Measurements from ENCODE around the gene CA4.
A peak's percentile ranks its signal among the peaks of the same experiment; 100 is the strongest.

The CA4 gene

DNA sequence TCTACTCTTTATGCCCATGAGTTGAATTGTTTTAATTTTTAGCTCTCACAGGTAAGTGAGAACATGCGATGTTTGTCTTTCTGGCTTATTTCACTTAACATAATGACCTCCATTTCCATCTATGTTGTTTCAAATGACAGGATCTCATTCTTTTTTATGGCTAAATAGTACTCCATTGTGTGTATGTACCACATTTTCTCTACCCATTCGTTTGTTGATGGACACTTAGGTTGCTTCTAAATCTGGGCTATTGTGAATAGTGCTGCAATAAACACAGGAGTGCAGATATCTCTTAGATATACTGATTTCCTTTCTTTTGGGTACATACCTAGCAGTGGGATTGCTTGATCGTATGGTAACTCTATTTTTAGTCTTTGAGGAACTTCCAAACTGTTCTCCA, 19.3 kb upstream of the CA4 start:
- no peak for DNase-seq (ENCODE audit: low spot score)

DNA sequence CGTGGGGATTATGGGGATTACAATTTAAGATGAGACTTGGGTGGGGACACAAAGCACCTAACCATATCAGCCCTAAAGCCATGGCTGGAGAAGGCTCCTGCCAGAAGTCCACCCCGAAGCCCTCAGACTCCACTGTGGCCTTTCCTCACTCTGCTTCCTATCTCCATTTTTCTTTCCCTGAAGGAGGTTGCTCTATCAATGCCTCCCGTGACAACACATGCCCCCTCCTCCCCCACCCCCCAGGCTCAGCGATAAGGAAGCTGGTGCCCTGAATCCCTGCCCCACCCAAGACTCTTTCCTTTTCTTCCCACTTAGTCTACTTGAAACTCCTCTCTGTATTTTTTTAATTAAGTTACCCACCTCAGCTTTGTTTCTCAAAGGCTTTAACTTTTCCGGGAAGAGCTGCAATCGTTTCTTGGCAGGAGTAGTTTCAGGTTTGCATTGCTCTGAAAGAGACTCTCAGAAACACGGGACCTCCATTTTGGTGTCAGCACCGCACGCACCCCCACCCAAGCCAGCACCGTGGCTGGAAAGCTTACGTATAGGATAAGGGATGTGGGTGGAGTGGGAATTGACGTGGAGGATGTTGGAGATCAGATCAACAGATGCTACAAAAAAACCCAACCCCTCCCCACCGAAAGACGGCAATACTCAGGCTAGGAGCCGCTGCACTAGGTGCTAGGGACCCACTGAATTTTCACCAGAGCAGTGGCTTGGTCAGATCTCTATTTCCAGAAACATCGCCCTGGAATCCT, 15.2 kb upstream of the CA4 start:
- peak; percentile 51 for DNase-seq (ENCODE audit: low spot score)

- DNase-seq (ENCODE audit: low spot score): peak; percentile 98
Observed at GRCh38 chr17:60135151-60135950, 14.4 kb upstream of the CA4 start.

- no peak for DNase-seq (ENCODE audit: low spot score)
Observed at GRCh38 chr17:60135951-60136666, 13.7 kb upstream of the CA4 start.

- DNase-seq (ENCODE audit: low spot score): no peak
Observed at GRCh38 chr17:60137731-60138130, 12.0 kb upstream of the CA4 start.

DNA sequence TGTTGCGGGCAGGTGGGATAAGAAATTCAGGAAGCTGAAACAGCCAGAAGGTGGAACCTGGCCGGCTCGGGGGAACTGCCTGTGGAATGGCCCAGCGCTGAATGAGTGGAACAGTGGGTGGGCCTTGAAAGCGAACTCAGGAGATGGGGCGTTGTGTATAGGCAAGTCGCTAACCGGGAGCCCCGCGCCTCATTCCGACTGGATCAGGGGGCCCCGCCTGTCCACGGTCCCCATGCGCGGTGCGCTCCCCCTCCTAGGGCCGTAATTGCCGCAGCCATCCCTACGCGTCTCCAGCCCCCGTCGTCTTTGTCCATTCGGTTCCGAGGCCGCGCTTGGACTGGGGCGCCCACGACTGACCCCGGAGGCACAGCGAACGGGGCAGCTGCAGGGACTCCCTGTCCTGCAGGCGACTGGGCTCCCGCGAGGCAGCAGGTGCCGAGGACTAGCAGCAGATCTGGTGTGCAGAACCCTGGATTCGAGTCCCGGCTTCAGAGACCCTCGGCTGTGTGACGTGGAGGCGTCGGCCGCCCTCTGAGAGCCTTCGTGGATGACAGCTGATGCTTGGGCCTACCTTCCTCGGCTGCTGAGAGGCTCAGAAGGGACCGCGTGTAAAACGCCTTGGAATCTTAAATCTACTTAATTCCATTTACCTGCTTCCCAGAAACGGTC, 10.9 kb upstream of the CA4 start:
- DNase-seq (ENCODE audit: low spot score): no peak

DNA sequence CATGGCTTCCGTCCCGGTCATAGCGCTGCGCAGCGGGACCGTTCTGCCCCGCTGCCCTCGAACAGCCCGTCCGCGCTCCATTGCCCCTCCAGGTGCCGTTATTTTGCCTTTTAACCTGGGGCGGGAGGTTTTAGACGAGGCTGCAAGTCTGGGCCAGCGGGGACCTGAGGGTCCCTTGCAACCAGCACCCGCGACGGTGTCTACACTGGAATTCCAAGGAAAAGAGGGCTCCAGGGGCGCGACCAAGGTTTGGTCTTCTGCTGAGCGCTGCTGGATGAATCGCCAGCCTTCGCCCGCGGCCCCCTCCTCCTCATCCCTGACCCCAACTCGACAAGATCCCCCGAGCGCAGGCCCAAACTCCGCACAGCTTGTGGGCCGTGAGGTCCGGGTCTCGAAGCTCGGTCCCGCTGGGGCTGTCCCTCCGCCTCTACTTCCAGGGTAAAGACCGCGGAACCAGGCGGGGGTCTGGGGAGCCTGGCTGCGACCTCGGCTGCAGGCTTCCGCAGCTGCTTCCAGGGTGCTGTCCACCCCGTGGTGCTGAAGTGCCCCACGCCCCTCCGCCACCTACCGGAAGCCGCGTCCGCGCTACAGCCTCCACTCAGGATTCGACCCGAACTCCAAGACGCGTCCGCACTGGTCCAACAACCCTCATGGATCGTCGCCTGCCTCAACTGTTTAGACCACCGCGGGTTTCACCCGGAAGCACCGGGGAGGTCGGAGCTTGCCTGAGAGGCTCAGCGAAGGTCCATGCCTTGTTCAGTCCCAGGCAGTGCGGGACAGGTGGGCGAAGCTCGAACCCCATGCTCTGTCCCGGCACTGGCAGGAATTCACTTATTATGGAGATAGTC, 10.1 kb upstream of the CA4 start:
- DNase-seq (ENCODE audit: low spot score): peak; percentile 86

- DNase-seq (ENCODE audit: low spot score): no peak
Observed at GRCh38 chr17:60141111-60142018, 8.4 kb upstream of the CA4 start.

GRCh38 chr17:60142872-60143499, 6.8 kb upstream of the CA4 start:
- DNase-seq (ENCODE audit: low spot score): peak; percentile 87

DNA sequence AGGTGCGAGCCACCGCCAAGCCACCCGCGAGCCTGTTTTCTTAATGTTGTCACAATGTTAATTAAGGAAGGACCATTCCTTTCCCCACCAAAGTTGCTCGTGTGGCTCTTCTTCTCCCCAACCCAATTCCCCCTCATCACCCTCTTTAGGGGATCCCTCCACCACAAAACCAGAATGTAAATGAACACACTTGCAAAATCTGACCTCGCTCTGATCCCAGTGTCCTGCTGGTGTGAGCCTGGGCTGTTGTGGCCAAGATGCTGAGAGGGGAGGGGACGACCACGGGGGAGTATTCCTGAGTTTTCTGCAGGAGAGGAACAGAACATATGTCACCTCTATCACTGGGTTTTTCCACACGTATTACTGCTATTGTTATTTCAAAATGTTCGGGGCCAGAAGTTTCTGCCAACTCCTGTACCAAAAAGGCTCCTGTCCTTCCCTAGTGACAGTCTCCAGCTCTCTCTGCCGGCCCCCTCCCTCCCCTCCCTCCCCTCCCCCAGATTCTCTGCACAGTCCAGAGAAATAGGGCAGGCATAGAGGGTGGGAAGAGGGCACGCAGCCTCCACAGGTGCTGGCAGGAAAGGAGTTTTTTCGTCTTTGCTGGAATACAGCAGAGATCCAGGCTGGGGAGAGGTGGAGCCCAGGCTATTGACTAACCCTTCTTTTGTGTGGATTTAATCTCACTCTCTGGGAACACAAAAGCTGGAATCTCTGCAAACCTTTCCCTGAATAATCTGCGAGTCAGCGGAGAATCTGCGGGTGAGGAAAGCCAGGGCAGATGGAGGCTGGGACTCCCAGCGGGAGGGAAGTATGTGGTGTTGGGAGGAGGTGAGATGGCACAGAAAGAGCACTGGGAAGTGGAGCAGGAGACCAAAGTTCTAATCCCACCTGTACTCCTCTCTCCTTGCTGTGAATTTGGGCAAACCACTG, 4.5 kb upstream of the CA4 start:
- no peak for DNase-seq (ENCODE audit: low spot score)

DNA sequence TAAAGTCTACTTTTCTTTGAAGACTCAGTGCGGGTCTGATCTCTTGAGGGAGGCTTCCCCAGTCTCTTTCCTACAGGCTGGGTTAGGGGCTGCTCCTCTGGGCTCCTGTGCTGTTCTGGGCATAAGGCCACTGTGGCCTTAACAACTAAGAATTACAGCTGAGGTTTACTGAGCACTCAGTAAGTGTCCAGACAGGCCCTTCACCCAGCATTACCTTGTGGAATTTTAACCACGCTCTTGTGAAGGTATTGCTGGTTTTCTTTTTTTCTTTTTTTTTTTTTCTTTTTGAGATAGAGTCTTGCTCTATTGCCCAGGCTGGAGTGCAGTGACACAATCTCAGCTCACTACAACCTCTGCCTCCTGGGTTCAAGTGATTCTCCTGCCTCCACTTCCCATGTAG, 3.6 kb upstream of the CA4 start:
- no peak for DNase-seq (ENCODE audit: low spot score)

DNA sequence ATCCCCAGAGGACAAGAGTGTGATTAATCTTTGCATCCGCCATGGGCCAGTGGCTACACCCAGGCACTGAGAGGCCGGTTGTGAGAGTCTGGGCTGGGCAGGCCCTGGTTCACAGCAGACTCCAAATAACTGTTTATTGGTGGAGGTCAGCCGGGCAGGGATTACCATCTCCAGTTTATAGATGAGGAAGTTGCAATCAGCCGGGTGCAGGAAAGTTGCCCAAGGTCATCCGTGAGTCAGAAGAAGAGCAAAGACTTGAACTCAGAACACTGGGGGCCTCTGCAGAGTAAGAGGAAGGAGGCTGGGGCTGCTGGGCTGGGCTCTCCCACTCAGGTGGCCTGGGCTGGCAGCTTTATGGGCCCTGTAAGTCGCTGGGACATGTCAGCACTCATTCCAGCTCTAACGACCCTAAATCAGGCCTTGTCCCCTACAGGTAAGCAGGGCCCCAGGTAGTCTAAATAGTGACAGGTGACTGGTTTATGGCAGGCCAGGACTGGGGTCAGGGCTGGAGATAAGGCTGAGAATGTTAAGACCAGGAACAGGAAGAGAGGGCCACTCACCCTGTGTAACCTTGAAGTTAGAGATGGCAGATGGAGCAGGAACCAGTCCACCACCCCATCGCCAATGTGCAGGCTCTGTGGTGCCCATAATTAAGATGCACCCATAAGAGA, 2.1 kb upstream of the CA4 start:
- DNase-seq (ENCODE audit: low spot score): no peak

DNA sequence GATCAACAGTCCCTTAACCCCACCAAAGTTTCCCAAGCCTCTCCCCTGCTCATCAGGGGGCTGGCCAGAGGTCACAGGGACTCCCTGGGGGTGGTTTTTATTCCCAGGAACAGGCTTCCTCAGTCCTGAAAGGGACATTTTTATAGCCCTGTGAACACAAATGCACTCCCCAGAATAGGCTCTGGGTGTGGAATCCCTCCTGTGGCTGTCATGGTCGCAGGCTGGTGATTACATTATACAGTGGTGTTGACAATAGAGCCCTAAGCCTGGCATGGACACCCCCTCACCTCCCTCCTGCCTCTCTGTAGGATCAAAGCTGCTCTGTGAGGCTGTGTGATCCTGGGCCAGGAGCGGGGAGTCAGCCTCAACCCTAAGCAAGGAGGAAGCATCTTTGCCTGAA, 1.4 kb upstream of the CA4 start:
- DNase-seq (ENCODE audit: low spot score): no peak

- DNase-seq (ENCODE audit: low spot score): no peak
Observed at GRCh38 chr17:60151355-60151754, 1.6 kb downstream of the CA4 start.

GRCh38 chr17:60153606-60154390, 4.0 kb downstream of the CA4 start:
- DNase-seq (ENCODE audit: low spot score): peak; percentile 72

DNA sequence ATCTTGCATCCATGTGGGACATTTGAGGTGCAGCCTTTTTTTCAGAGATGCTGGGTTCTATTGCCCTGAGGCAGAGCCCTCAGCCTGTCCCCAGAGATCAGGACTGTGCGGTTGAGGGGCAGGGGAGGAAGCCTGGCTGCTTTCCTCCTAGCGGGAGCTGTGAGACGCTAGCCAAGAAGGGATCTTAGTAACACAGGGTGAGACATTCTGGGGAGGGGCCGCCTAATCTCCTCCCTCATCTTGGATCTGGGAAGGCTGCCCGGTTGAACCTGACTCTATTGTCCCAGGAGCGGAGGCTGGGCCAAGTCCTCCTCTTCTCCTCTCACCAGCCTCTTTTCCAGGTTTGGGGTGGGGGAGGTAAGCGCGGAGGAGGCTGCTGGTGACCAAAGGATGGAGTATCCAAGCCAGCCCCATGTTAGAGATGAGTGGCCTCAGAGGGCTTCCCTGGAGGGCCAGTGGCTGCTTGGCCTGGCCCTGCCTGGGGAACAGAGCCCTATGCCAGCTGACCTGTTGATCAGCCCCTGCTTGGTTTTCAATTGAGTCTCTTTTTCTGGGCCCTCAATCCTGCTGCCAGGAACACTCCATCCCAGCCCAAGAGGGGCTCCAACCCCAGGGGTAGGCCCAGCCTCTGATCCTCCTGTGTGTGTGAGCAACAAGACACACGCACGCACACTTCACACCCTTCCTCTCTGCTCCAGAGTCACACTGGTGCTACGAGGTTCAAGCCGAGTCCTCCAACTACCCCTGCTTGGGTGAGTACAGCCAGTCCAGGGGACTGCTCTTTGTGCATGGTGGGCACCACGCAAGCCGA, 5.0 kb downstream of the CA4 start:
- DNase-seq (ENCODE audit: low spot score): peak; percentile 88
